NCI-H460 (cell line): ENCODE measurements around the gene ADGB. TPM values are rescaled to one million over a fixed set of nuclear protein-coding genes. Genes with fewer than 3 reads are reported as not detected.
A peak's percentile ranks its signal among the peaks of the same experiment; 100 is the strongest.

Experiments used
- DNase-seq: peaks from one replicate; pipeline ENCODE4 v3.0.0-alpha.2; 2016; ENCODE audit warnings: low read depth; ENCODE audit errors: extremely low read depth
- small RNA-seq, 2 experiments: library from RNA; depleted of rRNA; stranded (forward); fragments of <200 nt; gene quantifications; one replicate each; pipeline ENCODE3, GENCODE V24; 2014
- total RNA-seq: library from RNA; depleted of rRNA; stranded (reverse); fragments of >200 nt; shearing (Covaris generic); gene quantifications from 2 replicates; pipeline ENCODE4 v1.2.3, GENCODE V29; 2014; rRNA removed

The ADGB gene
- total RNA-seq, 1 experiment from 2014 or later, result not detected

DNA sequence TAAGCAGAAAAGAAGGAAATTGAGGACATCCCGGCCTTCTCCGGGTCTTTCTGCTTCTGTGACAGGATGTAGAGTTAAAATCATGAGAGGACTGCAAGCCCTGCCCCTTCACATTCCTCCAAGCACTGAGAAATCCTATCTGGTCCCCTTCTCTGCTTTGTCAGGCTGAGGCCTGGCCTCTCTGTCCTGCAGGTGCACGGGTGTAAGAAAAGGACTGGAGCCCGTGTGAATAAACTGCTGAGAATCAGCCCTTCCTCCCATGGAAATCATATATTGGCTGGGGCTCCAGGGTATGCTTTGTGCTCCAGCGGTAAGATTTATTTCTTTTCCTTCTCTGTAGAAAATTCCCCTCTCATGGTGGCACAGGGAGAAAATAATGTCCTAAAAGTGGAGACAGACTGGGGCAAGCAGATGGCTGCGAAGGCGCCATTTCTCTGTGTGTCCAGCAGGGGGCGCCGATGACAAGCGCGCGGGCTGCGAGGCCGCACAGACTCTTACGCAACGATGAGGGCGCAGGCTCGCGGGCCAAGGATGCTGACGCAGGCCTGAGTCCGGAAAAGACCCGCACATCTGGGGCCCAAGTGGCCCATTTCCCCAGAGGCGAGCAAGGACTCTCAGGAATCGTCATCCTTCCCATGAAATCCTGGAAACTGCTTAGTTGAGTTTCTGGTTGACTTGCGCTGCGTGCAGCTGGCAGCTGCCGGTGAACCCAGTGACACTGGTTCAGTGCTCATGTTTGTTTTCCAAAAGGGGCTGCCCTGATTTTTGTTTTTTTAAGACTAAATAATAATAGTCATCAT, 258.6 kb downstream of the ADGB start:
- peak; percentile 74 for DNase-seq

DNA sequence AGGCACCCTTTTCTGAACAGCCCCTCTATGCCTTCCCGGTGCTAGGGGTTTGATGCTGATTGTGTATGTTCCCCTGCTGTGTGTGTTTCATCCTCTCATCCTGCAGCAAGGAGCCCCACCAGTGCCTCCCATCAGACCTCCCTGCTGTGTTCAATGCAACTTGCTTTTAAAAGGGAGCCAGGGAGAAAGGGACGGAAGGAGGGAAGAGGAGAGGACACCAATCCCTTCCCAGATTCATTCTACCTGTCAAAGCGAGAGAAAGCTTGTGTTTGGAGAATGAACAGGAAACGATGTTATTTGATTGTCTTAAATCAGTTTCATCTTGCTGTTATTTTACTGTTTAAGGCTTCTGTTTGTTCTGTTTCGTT, 259.2 kb downstream of the ADGB start:
- peak; percentile 38 for DNase-seq

DNA sequence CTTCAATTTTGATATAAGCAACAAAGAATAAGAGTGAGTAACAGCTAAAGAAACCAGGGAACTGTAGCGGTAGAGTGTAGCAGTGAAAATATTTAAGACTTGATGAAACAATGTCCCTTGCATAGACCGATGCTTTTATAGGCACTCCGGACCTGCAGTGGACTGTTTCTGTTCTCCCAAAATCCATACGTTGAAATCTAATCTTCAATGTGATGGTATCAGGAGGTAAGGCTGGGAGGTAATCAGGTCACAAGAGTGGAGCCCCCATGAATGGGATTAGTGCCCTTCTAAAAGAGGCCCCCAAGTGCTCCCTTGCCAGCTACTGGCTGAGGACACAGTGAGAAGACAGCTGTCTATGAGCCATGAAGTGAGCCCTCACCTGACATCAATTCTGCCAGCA, 260.4 kb downstream of the ADGB start:
- DNase-seq, result no peak

DNA sequence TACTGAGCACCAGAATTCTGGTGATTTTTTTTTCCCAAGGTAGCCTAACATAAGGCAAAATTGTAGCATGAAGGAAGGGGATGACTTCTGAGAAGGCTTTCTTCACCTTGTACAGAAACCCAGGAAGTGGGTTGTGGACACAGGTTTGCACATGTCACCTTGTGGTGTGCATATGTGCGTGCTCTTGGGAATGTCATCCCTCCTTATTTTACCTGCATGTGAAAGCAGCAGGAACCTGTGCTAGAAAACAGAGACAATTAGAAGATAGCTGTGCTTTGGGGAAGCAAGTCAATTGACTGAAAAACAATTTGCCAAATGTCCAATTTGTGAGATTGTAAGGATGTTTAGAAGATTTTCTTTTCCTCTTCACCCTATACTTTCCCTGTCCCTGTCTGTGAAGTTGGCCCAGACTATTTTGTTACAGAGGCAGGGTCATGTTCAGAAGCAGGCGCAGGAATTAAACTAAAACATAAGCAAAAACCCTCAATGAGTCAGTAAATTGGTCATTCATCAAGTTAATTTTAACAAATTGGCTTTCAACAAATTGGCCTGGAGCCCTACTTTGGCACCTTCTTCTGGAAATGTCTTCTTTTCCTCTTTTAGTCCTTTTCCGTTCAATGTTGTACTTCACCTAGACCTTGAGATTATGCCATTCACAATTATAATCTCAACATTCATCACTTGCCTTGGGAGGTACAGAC, 261.2 kb downstream of the ADGB start:
- no peak for DNase-seq

DNA sequence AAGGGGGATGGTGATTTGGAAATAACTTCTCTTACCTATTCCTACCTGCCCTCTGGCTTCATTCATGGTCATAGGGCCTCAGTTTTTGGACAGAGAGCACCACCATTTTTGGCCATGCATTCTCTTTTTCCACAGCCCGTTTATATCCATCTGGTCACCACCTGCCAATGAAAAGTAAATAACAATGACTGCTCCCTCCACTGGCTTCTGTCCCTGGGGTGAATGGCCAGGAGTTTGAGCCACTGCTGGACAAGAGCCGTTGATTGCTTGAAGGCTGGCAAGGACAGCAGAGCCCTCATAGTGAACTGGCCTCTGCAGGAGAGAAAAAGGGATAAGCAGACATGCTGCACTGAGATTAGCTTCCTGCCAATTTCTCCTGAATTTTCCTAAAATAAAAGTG, 261.8 kb downstream of the ADGB start:
- no peak for DNase-seq

DNA sequence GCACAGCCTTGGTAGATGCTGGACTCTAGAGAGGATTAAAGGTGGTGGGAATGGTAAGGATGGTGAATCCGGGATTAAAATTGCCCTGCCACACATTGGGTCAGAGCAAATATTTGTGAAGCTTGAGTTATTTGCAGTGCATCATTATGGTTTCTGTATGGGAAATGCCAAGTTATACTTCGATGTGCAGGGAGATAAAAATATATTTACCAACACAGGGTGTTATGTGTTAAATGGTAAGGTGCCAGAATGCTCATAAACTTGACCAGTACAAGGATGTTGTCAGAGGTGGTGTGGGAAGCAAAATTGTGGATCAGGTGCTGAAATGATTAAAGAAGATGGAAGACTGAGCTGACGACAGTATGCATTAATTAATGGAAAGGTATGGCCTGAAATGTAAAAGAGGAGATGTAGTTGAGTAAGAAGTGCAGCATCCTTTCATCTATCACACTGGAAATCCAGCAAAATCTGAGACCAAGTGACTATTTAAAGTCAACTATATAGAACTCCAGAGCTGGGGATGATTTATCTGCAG, 262.3 kb downstream of the ADGB start:
- DNase-seq, result no peak

DNA sequence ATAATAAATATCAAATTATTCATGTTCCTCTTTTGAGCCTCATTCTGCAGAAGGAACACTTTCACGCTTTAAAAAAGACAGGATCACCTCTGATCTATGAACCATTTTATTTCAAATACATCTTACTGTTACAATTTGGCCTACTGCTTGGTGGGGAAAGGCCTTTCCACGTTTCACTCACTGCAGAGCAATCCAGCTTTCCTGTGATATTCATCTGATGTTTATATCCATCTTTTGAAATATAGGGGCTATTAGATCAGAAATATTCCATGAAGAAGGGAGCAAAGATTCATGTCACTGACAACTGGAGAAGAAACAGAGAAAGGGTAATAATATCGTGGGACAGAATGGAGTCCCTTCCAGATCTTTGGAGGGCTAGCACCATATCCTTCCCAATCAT, 262.9 kb downstream of the ADGB start:
- DNase-seq, result no peak

DNA sequence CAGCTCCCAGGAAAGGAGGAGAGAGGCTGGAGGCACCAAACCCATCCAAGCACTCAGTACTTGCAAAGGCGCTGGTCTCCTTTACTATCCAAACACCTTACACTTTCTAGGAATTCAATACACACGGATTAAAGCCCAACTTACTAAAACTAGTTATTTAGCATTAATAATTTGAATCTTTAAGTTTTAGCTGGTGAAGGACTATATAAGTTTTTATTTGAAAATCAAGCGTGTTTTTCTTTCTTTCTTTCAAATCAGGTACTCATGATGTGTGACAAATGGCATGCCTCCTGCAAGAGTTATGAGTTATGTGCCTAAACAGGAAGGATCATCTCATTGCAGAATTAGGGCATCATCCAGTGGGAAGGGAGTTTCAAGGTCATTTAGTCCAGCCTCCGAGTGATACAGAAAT, 263.7 kb downstream of the ADGB start:
- no peak for DNase-seq

DNA sequence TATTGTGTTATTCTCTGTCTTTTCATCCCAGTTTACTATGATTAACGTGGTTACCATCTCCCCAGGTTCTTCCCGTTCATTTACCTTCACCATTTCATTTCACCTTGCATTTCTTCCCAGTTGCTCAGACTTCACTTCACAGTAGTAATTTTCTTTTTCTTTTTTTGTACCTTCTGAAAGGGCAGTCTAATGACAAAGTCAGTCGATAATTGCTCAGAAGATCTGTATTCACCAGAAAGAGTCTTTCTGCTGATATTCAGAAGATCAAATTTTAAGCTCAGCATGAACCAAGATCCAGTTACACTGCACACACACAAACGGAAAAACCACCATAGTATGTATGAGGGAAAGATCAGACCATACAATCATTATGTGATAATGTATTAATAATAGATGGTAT, 265.5 kb downstream of the ADGB start:
- DNase-seq, result no peak

DNA sequence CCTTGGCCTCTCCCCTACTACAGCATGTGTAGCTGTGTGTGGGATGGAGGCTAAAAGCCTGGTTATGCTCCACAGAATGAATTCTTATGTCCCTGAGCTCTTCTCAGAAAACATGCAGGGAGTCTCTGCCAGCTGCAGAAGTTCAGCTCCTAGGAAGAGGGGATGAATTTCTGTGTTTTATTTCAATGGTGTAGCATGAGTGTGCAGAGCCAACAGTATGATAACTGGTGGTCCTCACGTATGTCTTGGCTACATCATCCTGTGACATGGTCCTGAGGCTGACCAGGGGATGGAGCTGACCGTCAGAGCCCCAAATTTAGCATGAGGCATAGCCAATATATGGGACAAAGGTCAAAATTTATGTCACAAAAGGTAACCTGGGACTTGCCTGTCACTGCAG, 266.1 kb downstream of the ADGB start:
- DNase-seq, result no peak

Small RNA genes within 50 kb of the gene (small RNA-seq; reads per million reads assigned to genes)
- 0 reads per million in 2 experiments for gene RNU6-906P

Other genes starting within 250 kb of the ADGB start
- gene RAB32, start 55.1 kb upstream of the ADGB start, total RNA-seq, result 41.9 and 48.5 TPM in 2 replicates